Heart left ventricle (tissue), 16 donors: Measurements from ENCODE around the gene ASIP. TPM values are rescaled to one million over a fixed set of nuclear protein-coding genes. Genes with fewer than 3 reads are reported as not detected.
A peak's percentile ranks its signal among the peaks of the same experiment; 100 is the strongest.

Experiments
- ATAC-seq, 4 donors: fragments of 200-7000 bp; cut with Tn5 transposase; one replicate each; pipeline ENCODE4 v1.9.1; 2020 to 2022; ENCODE audit warnings: moderate library complexity in 4 of 4, mild to moderate bottlenecking in 3 of 4, moderate number of reproducible peaks in 1 of 4
- DNase-seq, 5 donors: peaks; one replicate each; pipeline ENCODE4 v3.0.0-alpha.2; 2020
- H3K27ac ChIP-seq, 12 donors: fragments of 200-600 bp; sonication (generic) in 4 of 12; one replicate each; pipeline versions ENCODE4 v1.5.0 to v1.8.0; 2016 to 2022; ENCODE audit warnings: mild to moderate bottlenecking in 2 of 12
- H3K27me3 ChIP-seq, 9 donors: fragments of 200-600 bp; sonication (generic) in 2 of 9; one replicate each; pipeline versions ENCODE4 v1.5.1 to v1.8.0; 2016 to 2022; ENCODE audit warnings: mild to moderate bottlenecking in 3 of 9
- H3K36me3 ChIP-seq, 9 donors: fragments of 200-600 bp; sonication (generic) in 2 of 9; one replicate each; pipeline versions ENCODE4 v1.5.0 to v1.8.0; 2018 to 2022; ENCODE audit warnings: mild to moderate bottlenecking in 2 of 9
- H3K4me1 ChIP-seq, 12 donors: fragments of 200-600 bp; sonication (generic) in 4 of 12; one replicate each; pipeline versions ENCODE4 v1.5.0 to v1.8.0; 2016 to 2022; ENCODE audit warnings: mild to moderate bottlenecking in 3 of 12
- H3K4me3 ChIP-seq, 12 donors: fragments of 200-600 bp; sonication (generic) in 4 of 12; one replicate each; pipeline versions ENCODE4 v1.5.0 to v1.8.0; 2017 to 2022; ENCODE audit warnings: mild to moderate bottlenecking in 9 of 12, moderate library complexity in 4 of 12
- H3K9me3 ChIP-seq, 12 donors: fragments of 200-600 bp; sonication (generic) in 4 of 12; one replicate each; pipeline versions ENCODE4 v1.5.0 to v1.8.0; 2016 to 2022; ENCODE audit warnings: mild to moderate bottlenecking in 1 of 12
- CTCF ChIP-seq, 12 donors: fragments of 200-600 bp; sonication (generic) in 4 of 12; IDR thresholded peaks; one replicate each; pipeline versions ENCODE4 v1.5.0 to v1.8.0; 2018 to 2022; ENCODE audit warnings: antibody characterized with exemption in 12 of 12, mild to moderate bottlenecking in 5 of 12
- POLR2A ChIP-seq, 2 donors: fragments of 450-650 bp; IDR thresholded peaks; one replicate each; pipeline ENCODE4 v1.6.1; 2017; ENCODE audit warnings: antibody characterized with exemption in 2 of 2, mild to moderate bottlenecking in 2 of 2, moderate library complexity in 2 of 2
- WGBS, 4 donors: extraction: QIAGEN DNeasy Blood & Tissue Kit in 2 of 4; methylation state at CpG; one replicate each; pipeline versions ENCODE4 v1.1.5 to v1.1.7; 2013 to 2018; 5-methylcytosine and 5-hydroxymethylcytosine counted together
- intact Hi-C, 10 donors: fragments of 100-400 bp; cut with DNase I; formaldehyde crosslinking; loops; one replicate each; pipeline versions ENCODE4 v1.11.1 to v1.14.2; 2022
- polyA plus RNA-seq, 2 donors: library from polyadenylated mRNA; stranded (reverse); fragments of 200-250 nt; gene quantifications; one replicate each; pipeline ENCODE4 v1.2.3, GENCODE V29; 2013
- total RNA-seq, 9 donors: library from RNA; depleted of rRNA in 2 of 9; stranded (reverse); fragments of >200 nt in 2 of 9; fragmentation: NEBNext Ultra II Directional in 3 of 9; extraction: Animal tissue kit (Norgen Biotek cat#: 25700) in 3 of 9; gene quantifications; one replicate each; pipeline versions ENCODE4 v1.1.0 to v1.2.4, GENCODE V29; 2016 to 2023
- donor health status: ischemic (EF 13 %, LVEDD 7.1; RV severe dilation, severe dysfunction).
- donor health status: healthy with polysubstance abuse.
- donor health status: DM: no; HTN: yes; CAD: no.
- donor health status: DM: no; HTN: no; CAD: no.
- donor health status: ischemic (EF 25% LVEDD 6.9; RV normal size, moderate dysfunction).
- donor health status: ischemic (EF 25% LVEDD 5.7; RV mildly dilated, moderate dysfunction).
- donor health status: healthy.
- donor health status: DM: yes; HTN: yes; CAD: no.
- donor health status: ischemic (EF 35%, LVEDD 5.7; RV mildly dilated, moderate dysfunction).
- donor health status: nonischemic (EF 11% LVEDD 7.7; RV severe dilation, severe dysfunction).
- donor health status: DM: yes; HTN: yes; CAD: no.
- donor health status: PGD.
- donor health status: ischemic (EF 29% LVEDD 5.4; RV normal size, mild dysfunction).
- donor health status: nonischemic (EF 23%, LVEDD 6.1; RV moderate dilation, normal function).

Gene ASIP
- total and polyA plus RNA-seq, 11 donors = 0.75 to 117 (median 10.4) TPM

DNA sequence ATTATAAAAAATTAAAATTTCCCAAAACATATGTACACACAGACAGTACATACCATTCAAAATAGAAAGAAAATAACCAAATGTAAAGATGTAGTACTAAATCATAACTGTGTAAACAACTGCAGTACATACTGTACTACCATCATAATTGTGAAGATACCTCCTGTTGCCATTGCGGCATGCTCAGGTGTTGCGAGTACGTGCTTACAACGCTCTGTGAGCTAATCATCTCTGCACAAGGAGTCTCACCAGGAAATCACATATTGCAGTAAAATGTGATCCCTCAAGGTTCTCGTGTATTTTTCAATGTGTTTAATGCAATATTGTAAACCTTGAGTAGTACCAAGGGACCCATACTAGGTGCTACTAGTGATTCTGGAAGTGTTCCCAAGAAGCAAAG, 22.9 kb downstream of the ASIP start:
- DNase-seq (no peak), ATAC-seq (no peak)
- peaks cover 0 to 24% (median 15%) of the 10 kb centered on the region in 12 donors for H3K4me1 ChIP-seq
- H3K27me3 ChIP-seq = no peaks in the 10 kb centered on the region
- no peaks in the 10 kb centered on the region for H3K36me3 ChIP-seq
- no peaks in the 10 kb centered on the region for H3K9me3 ChIP-seq
- intact Hi-C loops = loop anchor here in 1 of 10 donors (5.0 kb wide), 1 partner anchor 38 kb away; the partner anchor contains the start of gene AHCY
- no peak overlapping the region for H3K27ac ChIP-seq
- no peak overlapping the region for H3K4me3 ChIP-seq
- TF ChIP-seq CTCF (IDR thresholded peaks at IDR 0.05) = no peak
- TF ChIP-seq POLR2A (IDR thresholded peaks at IDR 0.05) = no peak
- WGBS, 4 donors = 93 to 98% (median 94%) methylated on average over 5 of the region's 5 CpGs

DNA sequence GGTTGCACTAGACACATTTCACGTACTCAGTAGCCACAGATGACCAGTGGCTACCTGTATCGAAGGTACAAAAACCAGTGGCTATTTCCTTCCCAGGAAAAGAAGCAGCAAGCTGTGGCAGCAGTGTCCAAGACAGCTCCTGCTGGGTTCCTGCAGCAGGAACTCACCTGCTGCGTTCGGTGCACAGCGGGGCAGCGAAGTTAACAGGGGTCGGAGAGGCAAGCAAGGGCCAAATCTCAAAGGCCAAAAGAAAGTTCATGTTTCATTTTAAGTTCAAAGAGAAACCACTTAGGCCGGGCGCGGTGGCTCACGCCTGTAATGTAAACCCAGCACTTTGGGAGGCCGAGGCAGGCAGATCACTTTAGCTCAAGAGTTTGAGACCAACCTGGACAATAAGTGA, 26.9 kb downstream of the ASIP start:
- Histone ChIP-seq H3K27me3 (no peaks in the 10 kb centered on the region), H3K4me3 (no peak overlapping the region), H3K27ac (no peak overlapping the region), H3K36me3 (no peaks in the 10 kb centered on the region), H3K4me1 (peaks cover 0 to 35% (median 11%) of the 10 kb centered on the region in 12 donors), H3K9me3 (no peaks in the 10 kb centered on the region)
- no peak for TF ChIP-seq CTCF (IDR thresholded peaks at IDR 0.05)
- TF ChIP-seq POLR2A (IDR thresholded peaks at IDR 0.05) = no peak
- ATAC-seq = no peak
- no peak for DNase-seq
- 96 to 99% (median 98%) methylated on average over 12 of the region's 12 CpGs for WGBS, 4 donors
- intact Hi-C loops = no loop called here

- ATAC-seq (peak in 3 of 4 donors; percentile 53 to 73 (median 60)), DNase-seq (peak in 4 of 5 donors; percentile 27 to 71 (median 32))
- no peaks in the 10 kb centered on the region for H3K9me3 ChIP-seq
- 11 to 18% (median 13%) methylated on average over 39 to 58 of the region's 58 CpGs for WGBS, 4 donors
- intact Hi-C loops = no loop called here
- H3K4me1 ChIP-seq = peaks cover 0 to 33% (median 11%) of the 10 kb centered on the region in 12 donors
- H3K27me3 ChIP-seq = no peaks in the 10 kb centered on the region
- TF ChIP-seq POLR2A (IDR thresholded peaks at IDR 0.05) = no peak
- no peak for TF ChIP-seq CTCF (IDR thresholded peaks at IDR 0.05)
- peak overlapping the region in 8 of 12 donors; percentile 9 to 83 (median 46) for H3K27ac ChIP-seq
- no peaks in the 10 kb centered on the region for H3K36me3 ChIP-seq
- peak overlapping the region; percentile 14 to 56 (median 43) for H3K4me3 ChIP-seq
Measured at GRCh38 chr20:34268851-34269636, 27.8 kb downstream of the ASIP start.

DNA sequence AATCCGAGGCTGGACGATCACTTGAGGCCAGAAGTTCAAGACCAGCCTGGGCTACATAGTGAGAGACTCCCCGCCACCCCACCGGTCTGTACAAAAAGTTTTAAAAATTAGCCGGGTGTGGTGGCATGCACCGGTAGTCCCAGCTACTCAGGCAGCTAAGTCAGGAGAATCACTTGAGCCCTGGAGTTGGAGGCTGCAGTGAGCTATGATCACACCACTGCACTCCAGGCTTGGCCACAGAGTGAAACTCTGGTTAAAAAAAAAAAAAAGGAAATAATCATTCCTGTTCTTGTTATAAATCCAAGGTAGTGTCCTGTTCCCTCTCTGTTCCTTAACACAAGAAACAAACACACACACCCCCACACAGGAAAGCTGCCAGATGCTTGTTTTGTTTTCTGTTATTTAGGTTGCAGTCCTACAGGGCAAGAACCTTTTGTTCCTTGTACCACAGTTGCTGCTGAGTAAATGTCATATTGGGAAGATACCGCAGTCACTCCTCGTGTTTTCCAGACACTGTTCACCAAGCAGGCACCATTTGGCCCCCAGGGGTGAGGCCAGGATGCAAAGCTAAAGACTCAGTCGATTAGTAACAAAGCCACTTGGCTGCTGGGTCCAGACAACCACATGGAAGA, 28.9 kb downstream of the ASIP start:
- peak; percentile 78 to 82 (median 80) for ATAC-seq
- 55 to 75% (median 63%) methylated on average over 9 of the region's 9 CpGs for WGBS, 4 donors
- no peaks in the 10 kb centered on the region for H3K27me3 ChIP-seq
- H3K4me1 ChIP-seq = peaks cover 0 to 33% (median 11%) of the 10 kb centered on the region in 12 donors
- intact Hi-C loops = no loop called here
- H3K9me3 ChIP-seq = no peaks in the 10 kb centered on the region
- DNase-seq = peak in 1 of 5 donors; percentile 47
- peak overlapping the region in 8 of 12 donors; percentile 32 to 83 (median 62) for H3K27ac ChIP-seq
- TF ChIP-seq POLR2A (IDR thresholded peaks at IDR 0.05) (no peak), CTCF (IDR thresholded peaks at IDR 0.05) (no peak)
- H3K4me3 ChIP-seq = peak overlapping the region in 1 of 12 donors; percentile 45
- H3K36me3 ChIP-seq = peaks cover 0 to 3% (median 0%) of the 10 kb centered on the region in 9 donors
